Hindlimb muscle (tissue), 1 donor: Measurements from ENCODE around the gene ZNF768. TPM values are rescaled to one million over a fixed set of nuclear protein-coding genes. Genes with fewer than 3 reads are reported as not detected.
"Not testable (repeated sequence)": the region's sequence is repeated elsewhere in the genome, so short reads cannot be mapped to it uniquely, and the experiment has no call there.

Experiments used
- DNase-seq: peaks from one replicate; pipeline ENCODE4 v3.0.0-alpha.2; 2013
- polyA plus RNA-seq: library from polyadenylated mRNA; unstranded; fragments of 120-200 nt; gene quantifications from one replicate; pipeline ENCODE4 v1.2.1, GENCODE V29; 2013; ENCODE audit not compliant: insufficient read length

Gene ZNF768
- polyA plus RNA-seq, 1 donor = 31.0 TPM

DNA sequence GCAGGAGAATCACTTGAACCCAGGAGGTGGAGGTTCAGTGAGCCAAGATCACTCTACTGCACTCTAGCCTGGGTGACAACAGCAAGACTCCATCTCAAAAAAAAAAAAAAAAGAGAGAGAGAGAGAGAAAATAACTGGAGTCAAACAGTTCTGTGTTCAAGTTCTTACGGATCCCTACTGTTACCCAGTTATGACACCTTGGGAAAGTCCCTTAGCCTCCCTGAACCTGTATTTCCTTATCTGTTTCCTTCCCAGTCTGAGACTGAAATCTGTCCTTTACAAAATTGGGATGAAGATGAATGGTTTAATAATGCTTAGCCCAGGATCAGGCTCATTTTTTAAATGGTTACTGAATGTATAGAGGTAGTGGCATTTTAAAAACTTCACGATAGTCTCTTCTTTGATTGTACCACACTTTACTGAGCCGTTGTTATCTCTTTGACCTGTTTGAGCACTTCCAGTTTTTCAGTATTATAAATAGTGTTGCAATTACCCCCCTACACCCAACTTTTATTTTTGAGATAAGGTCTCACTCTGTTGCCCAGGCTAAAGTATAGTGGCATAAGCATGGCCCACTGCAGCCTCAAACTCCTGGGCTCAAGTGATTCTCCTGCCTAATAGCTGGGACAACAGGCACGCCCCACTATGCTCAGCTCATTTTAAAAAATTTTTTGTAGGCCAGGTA lies 17.1 kb downstream of the ZNF768 start:
- DNase-seq = no peak

DNA sequence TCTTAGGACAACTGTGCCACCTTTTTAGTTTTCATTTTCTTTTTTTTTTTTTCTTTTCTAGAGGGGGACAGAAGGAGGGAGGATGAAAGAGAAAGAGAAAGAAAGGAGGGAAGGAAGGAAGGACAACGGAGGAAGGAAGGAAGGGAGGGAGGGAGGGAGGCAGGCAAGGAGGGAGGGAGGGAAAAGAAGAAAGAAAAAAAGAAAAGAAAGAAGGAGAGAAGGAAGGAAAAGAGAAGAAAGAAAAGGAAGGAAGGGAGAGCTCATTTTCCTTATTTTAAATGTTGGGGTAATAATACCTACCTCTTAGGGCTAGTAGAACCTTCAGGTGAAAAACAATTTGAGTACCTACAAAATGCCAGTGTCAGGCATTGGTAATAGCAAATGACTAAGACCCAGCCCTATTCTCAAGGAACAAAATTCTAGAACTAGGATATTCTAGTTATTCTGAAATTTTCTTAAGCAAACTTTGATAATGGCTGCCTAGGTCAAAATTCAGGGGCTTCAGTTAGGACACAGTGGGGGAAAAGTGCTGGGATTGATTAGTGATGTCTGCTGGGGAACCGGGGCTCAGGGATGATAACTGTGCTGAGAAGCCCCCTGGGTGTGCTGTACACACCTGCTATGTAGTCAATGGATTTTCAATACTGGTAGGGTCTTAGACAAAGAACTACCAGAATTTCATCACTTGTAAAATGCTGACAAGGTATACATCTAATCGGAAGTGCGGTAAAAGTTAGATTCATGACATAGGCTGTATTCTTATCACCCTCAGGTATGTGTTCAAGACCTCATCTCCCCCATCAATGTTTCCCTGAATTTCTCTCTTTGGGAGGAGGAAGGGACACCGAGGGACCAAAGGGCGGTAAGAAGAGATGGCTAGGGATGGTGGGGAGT lies 22.7 kb downstream of the ZNF768 start:
- no peak for DNase-seq

GRCh38 chr16:30499284-30499683 lies 27.1 kb downstream of the ZNF768 start:
- no peak for DNase-seq

DNA sequence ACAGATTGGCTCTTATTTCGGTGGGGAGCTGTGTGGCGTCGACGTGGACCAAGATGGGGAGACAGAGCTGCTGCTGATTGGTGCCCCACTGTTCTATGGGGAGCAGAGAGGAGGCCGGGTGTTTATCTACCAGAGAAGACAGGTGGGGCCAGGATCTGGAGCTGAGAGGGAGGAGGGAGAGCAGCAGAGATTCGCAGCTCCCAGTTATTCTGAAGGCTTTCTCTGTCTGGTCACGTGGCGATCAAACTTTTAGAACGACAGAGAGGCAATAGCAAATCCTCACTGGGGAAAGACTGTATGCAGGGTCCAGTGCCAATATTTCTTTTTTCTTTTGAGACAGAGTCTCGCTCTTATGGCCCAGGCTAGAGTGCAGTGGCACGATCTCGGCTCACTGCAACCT lies 31.7 kb downstream of the ZNF768 start:
- no peak for DNase-seq

- no peak for DNase-seq
Measured at GRCh38 chr16:30493941-30494488, 32.4 kb downstream of the ZNF768 start.

- peak; percentile 17 for DNase-seq
Measured at GRCh38 chr16:30491744-30492308, 34.5 kb downstream of the ZNF768 start.

DNA sequence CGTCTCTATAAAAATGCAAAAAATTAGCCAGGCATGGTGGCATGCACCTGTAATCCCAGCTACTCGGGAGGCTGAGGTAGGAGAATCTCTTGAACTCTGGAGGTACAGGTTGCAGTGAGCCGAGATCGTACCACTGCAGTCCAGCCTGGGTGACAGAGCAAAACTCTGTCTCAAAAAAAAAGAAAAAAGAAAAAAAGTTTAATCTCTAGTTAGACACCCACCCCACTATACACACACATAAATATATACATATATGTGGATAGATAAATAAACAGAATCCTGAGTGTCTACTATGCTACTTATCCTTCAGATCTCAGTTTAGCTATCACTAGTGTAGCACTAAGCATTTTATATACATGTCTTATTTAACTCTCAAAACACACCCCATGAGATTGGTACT lies 35.1 kb downstream of the ZNF768 start:
- no peak for DNase-seq

- DNase-seq = no peak
Measured at GRCh38 chr16:30490210-30490609, 36.2 kb downstream of the ZNF768 start.

GRCh38 chr16:30488764-30489605 lies 37.4 kb downstream of the ZNF768 start:
- no peak for DNase-seq

- DNase-seq = no peak
Measured at GRCh38 chr16:30485818-30486436, 40.4 kb downstream of the ZNF768 start.

GRCh38 chr16:30484887-30485286 lies 41.5 kb downstream of the ZNF768 start:
- no peak for DNase-seq

GRCh38 chr16:30482366-30482765 lies 44.0 kb downstream of the ZNF768 start:
- no peak for DNase-seq

GRCh38 chr16:30481381-30481780 lies 45.0 kb downstream of the ZNF768 start:
- DNase-seq = no peak

DNA sequence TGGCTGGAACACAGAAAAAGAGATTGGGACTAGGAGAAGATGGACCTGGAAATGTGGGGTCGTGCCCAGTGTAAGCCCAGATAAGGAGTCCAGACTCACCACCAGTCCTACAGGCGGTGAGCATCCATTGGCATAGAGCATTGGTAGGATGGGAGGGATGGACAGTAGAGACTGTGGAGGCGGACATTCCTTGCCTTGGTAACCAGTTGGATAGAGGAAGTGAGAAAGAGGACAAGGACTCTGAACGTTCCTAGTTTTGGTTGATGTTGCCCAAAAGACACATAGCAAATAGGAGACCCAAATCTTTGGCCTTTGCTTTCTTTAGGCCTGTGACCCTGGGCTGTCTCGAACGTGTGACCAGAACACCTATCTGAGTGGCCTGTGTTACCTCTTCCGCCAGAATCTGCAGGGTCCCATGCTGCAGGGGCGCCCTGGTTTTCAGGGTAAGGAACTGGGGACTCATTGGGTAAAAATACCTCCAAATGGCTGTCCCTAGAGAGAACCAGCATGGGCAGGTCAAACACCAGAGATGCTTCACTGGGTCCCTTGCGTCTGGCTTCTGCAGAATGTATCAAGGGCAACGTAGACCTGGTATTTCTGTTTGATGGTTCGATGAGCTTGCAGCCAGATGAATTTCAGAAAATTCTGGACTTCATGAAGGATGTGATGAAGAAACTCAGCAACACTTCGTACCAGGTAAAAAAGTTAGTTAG lies 47.4 kb downstream of the ZNF768 start:
- no peak for DNase-seq

- not testable (repeated sequence) for DNase-seq
Measured at GRCh38 chr16:30477773-30478172, 48.6 kb downstream of the ZNF768 start.

DNA sequence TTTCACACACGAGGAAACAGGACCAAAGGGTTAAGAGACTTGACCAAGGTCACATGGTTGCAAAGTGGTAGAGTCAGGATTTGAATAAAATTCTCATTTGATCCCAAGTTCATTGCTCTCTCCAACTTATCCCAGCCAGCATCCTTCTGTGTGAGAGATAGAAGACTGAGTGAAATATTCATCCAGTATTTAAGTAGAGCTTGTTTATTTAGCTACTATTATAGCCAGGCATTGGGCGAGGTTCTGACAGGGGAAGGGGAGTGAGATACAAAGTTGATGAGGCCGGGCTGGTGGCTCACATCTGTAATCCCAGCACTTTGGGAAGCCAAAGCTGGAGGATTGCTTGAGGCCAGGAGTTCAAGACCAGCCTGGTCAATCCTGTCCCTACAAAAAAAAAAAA lies 49.4 kb downstream of the ZNF768 start:
- no peak for DNase-seq

- no peak for DNase-seq
Measured at GRCh38 chr16:30474684-30475083, 51.7 kb downstream of the ZNF768 start.

DNA sequence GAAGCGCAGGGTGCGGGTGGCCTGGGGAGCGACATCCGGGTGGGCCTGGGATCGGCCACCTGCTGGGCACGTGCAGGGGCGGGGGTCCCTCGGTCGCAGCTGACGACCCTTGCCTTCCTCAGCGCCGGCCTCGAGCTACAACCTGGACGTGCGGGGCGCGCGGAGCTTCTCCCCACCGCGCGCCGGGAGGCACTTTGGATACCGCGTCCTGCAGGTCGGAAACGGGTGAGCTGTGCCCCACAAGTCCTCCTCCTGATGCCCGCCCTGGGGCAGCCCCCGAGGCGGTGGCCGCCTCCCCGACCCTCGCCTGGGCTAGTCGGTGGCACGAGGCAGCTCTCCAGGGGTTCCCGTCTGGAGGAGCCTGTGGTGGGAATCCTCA lies 52.3 kb downstream of the ZNF768 start:
- no peak for DNase-seq
